Retinal pigment epithelial cell (primary cell): ENCODE results near the gene CST9.

Source experiments
- DNase-seq: peaks from one replicate; pipeline ENCODE4 v3.0.0-alpha.2; 2010; ENCODE audit warnings: low read depth
- H3K4me3 ChIP-seq: 2 replicates; pipeline ENCODE4 v1.5.1; 2011; ENCODE audit warnings: mild to moderate bottlenecking, low read length, control low read depth, moderate library complexity
- CTCF ChIP-seq: conservative IDR thresholded peaks from 2 replicates; pipeline ENCODE4 v1.5.1; 2011; ENCODE audit warnings: low read depth, low read length, control low read depth, inconsistent platforms

Gene CST9

GRCh38 chr20:23568971-23569330 is 36.8 kb downstream of the CST9 start:
- TF ChIP-seq CTCF: no peak
- no peak overlapping the region for H3K4me3 ChIP-seq
- DNase-seq: no peak

GRCh38 chr20:23568320-23568970 is 37.3 kb downstream of the CST9 start, which contains the start of gene CST9L:
Gene CST9L (minus strand): TSS chr20:23568484. CDS start chr20:23568450, 34 bp downstream.
- TF ChIP-seq CTCF: no peak
- DNase-seq: no peak
- no peak within 1 kb of the TSS for H3K4me3 ChIP-seq

GRCh38 chr20:23566199-23566932 is 39.4 kb downstream of the CST9 start:
- DNase-seq: no peak

GRCh38 chr20:23565503-23566045 is 40.1 kb downstream of the CST9 start:
- TF ChIP-seq CTCF: no peak
- H3K4me3 ChIP-seq: no peak overlapping the region
- no peak for DNase-seq

More at GRCh38 chr20:23566199-23566932, 39.4 kb downstream of the CST9 start:
- no peak for TF ChIP-seq CTCF
- H3K4me3 ChIP-seq: no peak overlapping the region

- no peak for TF ChIP-seq CTCF
- no peak for DNase-seq
- H3K4me3 ChIP-seq: no peak overlapping the region
These were observed 40.8 kb downstream of the CST9 start for GRCh38 chr20:23564927-23565326.

GRCh38 chr20:23562721-23563342 is 42.9 kb downstream of the CST9 start:
- TF ChIP-seq CTCF: no peak
- no peak for DNase-seq
- H3K4me3 ChIP-seq: no peak overlapping the region
